ENCODE measurements around the gene TAS1R1. TPM values are rescaled to one million over a fixed set of nuclear protein-coding genes. Genes with fewer than 3 reads are reported as not detected.

The TAS1R1 gene
- total and polyA plus RNA-seq, 10 of the 15 experiments (the other 5 are each of a cell fraction or from before 2014, with no cell fraction given): 0.03 to 0.06 (median 0.04) TPM; not detected in 7

DNA sequence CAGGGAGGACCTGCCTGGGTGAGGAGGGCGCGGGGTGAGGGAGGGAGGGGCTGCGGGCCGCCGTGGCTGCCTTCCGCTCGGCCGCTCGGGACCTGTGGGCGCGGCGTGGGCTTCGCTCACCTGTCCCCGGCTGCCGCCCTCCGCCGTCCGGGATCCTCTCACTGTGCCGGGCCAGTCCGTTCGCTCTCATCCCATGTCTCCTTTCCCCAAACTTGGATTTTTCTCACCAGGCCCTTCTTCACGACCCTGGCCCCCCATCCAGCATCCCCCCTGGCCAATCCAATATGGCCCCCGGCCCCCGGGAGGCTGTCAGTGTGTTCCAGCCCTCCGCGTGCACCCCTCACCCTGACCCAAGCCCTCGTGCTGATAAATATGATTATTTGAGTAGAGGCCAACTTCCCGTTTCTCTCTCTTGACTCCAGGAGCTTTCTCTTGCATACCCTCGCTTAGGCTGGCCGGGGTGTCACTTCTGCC, 25.0 kb downstream of the TAS1R1 start (continued):
- no peak for TF ChIP-seq NFYB (IDR thresholded peaks at IDR 0.05; ENCODE audit: insufficient read depth, low read depth, low read length)
- no peak for TF ChIP-seq SUPT20H (IDR thresholded peaks at IDR 0.05; ENCODE audit: borderline replicate concordance, control insufficient read depth, low read depth, low read length)
- TF ChIP-seq NR2F1 (conservative IDR thresholded peaks at IDR 0.05): no peak
- TF ChIP-seq NR2C2 (IDR thresholded peaks at IDR 0.05; ENCODE audit: borderline replicate concordance, control insufficient read depth, insufficient read length, low read depth): no peak
- no peak for TF ChIP-seq GABPA (IDR thresholded peaks at IDR 0.05; ENCODE audit: low read depth)
- TF ChIP-seq, protein P1, sequence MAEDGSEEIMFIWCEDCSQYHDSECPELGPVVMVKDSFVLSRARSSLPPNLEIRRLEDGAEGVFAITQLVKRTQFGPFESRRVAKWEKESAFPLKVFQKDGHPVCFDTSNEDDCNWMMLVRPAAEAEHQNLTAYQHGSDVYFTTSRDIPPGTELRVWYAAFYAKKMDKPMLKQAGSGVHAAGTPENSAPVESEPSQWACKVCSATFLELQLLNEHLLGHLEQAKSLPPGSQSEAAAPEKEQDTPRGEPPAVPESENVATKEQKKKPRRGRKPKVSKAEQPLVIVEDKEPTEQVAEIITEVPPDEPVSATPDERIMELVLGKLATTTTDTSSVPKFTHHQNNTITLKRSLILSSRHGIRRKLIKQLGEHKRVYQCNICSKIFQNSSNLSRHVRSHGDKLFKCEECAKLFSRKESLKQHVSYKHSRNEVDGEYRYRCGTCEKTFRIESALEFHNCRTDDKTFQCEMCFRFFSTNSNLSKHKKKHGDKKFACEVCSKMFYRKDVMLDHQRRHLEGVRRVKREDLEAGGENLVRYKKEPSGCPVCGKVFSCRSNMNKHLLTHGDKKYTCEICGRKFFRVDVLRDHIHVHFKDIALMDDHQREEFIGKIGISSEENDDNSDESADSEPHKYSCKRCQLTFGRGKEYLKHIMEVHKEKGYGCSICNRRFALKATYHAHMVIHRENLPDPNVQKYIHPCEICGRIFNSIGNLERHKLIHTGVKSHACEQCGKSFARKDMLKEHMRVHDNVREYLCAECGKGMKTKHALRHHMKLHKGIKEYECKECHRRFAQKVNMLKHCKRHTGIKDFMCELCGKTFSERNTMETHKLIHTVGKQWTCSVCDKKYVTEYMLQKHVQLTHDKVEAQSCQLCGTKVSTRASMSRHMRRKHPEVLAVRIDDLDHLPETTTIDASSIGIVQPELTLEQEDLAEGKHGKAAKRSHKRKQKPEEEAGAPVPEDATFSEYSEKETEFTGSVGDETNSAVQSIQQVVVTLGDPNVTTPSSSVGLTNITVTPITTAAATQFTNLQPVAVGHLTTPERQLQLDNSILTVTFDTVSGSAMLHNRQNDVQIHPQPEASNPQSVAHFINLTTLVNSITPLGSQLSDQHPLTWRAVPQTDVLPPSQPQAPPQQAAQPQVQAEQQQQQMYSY (CRISPR knock-in tag; IDR thresholded peaks at IDR 0.05): no peak
- TF ChIP-seq POLR2AphosphoS5 (IDR thresholded peaks at IDR 0.05; ENCODE audit: low read length): 0 out of 2 replicates have a peak, but pooled peaks have one; percentile 23
- no peak for TF ChIP-seq HCFC1 (IDR thresholded peaks at IDR 0.05; ENCODE audit: low read length)
- TF ChIP-seq CUX1 (IDR thresholded peaks at IDR 0.05; ENCODE audit: insufficient replicate concordance, low read depth, low read length): no peak
- no peak for TF ChIP-seq ZNF207 (IDR thresholded peaks at IDR 0.05; ENCODE audit: borderline replicate concordance)
- no peak for TF ChIP-seq FOS (IDR thresholded peaks at IDR 0.05; ENCODE audit: borderline replicate concordance, extremely low read depth, insufficient read length)
- no peak for TF ChIP-seq E2F4 (IDR thresholded peaks at IDR 0.05; ENCODE audit: low read depth, low read length)
- no peak for TF ChIP-seq TBL1XR1 (IDR thresholded peaks at IDR 0.05; ENCODE audit: low read depth, low read length)
- no peak for TF ChIP-seq ZNF384 (IDR thresholded peaks at IDR 0.05; ENCODE audit: borderline replicate concordance, low read depth, low read length)
- TF ChIP-seq TARDBP (IDR thresholded peaks at IDR 0.05; ENCODE audit: borderline replicate concordance): no peak
- no peak for TF ChIP-seq CBX5 (IDR thresholded peaks at IDR 0.05; ENCODE audit: low read depth)
- TF ChIP-seq, protein P2, sequence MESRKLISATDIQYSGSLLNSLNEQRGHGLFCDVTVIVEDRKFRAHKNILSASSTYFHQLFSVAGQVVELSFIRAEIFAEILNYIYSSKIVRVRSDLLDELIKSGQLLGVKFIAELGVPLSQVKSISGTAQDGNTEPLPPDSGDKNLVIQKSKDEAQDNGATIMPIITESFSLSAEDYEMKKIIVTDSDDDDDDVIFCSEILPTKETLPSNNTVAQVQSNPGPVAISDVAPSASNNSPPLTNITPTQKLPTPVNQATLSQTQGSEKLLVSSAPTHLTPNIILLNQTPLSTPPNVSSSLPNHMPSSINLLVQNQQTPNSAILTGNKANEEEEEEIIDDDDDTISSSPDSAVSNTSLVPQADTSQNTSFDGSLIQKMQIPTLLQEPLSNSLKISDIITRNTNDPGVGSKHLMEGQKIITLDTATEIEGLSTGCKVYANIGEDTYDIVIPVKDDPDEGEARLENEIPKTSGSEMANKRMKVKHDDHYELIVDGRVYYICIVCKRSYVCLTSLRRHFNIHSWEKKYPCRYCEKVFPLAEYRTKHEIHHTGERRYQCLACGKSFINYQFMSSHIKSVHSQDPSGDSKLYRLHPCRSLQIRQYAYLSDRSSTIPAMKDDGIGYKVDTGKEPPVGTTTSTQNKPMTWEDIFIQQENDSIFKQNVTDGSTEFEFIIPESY (IDR thresholded peaks at IDR 0.05): no peak
- no peak for TF ChIP-seq JUNB (IDR thresholded peaks at IDR 0.05)

All from GM12878 (cell line).